Measurements from ENCODE around the gene PCDHGA7. TPM values are rescaled to one million over a fixed set of nuclear protein-coding genes. Genes with fewer than 3 reads are reported as not detected.

Gene PCDHGA7
- total RNA-seq, 1 experiment from 2014 or later: 1.6 TPM

DNA sequence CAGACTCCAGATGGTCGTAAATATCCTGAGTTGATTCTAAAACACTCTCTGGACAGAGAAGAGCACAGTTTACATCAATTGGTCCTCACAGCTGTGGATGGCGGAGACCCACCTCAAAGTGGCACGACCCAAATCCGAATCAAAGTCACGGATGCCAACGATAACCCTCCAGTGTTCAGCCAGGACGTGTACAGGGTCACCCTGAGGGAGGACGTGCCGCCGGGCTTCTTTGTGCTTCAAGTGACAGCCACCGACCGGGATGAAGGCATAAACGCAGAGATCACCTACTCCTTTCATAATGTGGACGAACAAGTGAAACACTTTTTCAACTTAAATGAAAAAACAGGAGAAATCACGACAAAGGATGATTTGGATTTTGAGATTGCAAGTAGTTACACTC is 21.9 kb upstream of the PCDHGA7 start:
- Mint-ChIP-seq H3K9me3 (peaks cover 64% of the 10 kb centered on the region), H3K27ac (no peak overlapping the region), H3K36me3 (peaks cover 68% of the 10 kb centered on the region), H3K4me1 (peaks cover 27% of the 10 kb centered on the region), H3K4me3 (no peak overlapping the region), H3K27me3 (ENCODE audit: low read depth) (peaks cover 18% of the 10 kb centered on the region)
- DNase-seq (ENCODE audit: low spot score) (no peak), ATAC-seq (no peak)
- TF ChIP-seq, protein P1, sequence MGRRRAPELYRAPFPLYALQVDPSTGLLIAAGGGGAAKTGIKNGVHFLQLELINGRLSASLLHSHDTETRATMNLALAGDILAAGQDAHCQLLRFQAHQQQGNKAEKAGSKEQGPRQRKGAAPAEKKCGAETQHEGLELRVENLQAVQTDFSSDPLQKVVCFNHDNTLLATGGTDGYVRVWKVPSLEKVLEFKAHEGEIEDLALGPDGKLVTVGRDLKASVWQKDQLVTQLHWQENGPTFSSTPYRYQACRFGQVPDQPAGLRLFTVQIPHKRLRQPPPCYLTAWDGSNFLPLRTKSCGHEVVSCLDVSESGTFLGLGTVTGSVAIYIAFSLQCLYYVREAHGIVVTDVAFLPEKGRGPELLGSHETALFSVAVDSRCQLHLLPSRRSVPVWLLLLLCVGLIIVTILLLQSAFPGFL (CRISPR knock-in tag; IDR thresholded peaks at IDR 0.05; ENCODE audit: borderline replicate concordance): no peak
- TF ChIP-seq, protein P2, sequence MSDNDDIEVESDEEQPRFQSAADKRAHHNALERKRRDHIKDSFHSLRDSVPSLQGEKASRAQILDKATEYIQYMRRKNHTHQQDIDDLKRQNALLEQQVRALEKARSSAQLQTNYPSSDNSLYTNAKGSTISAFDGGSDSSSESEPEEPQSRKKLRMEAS (CRISPR knock-in tag; IDR thresholded peaks at IDR 0.05): no peak
- TF ChIP-seq, protein P3, sequence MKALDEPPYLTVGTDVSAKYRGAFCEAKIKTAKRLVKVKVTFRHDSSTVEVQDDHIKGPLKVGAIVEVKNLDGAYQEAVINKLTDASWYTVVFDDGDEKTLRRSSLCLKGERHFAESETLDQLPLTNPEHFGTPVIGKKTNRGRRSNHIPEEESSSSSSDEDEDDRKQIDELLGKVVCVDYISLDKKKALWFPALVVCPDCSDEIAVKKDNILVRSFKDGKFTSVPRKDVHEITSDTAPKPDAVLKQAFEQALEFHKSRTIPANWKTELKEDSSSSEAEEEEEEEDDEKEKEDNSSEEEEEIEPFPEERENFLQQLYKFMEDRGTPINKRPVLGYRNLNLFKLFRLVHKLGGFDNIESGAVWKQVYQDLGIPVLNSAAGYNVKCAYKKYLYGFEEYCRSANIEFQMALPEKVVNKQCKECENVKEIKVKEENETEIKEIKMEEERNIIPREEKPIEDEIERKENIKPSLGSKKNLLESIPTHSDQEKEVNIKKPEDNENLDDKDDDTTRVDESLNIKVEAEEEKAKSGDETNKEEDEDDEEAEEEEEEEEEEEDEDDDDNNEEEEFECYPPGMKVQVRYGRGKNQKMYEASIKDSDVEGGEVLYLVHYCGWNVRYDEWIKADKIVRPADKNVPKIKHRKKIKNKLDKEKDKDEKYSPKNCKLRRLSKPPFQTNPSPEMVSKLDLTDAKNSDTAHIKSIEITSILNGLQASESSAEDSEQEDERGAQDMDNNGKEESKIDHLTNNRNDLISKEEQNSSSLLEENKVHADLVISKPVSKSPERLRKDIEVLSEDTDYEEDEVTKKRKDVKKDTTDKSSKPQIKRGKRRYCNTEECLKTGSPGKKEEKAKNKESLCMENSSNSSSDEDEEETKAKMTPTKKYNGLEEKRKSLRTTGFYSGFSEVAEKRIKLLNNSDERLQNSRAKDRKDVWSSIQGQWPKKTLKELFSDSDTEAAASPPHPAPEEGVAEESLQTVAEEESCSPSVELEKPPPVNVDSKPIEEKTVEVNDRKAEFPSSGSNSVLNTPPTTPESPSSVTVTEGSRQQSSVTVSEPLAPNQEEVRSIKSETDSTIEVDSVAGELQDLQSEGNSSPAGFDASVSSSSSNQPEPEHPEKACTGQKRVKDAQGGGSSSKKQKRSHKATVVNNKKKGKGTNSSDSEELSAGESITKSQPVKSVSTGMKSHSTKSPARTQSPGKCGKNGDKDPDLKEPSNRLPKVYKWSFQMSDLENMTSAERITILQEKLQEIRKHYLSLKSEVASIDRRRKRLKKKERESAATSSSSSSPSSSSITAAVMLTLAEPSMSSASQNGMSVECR (CRISPR knock-in tag; IDR thresholded peaks at IDR 0.05; ENCODE audit: borderline replicate concordance): no peak
- TF ChIP-seq SP1 (CRISPR knock-in tag; conservative IDR thresholded peaks at IDR 0.05) (no peak), ELF4 (CRISPR knock-in tag; IDR thresholded peaks at IDR 0.05; ENCODE audit: low read depth) (no peak)
- TF ChIP-seq, protein P4, sequence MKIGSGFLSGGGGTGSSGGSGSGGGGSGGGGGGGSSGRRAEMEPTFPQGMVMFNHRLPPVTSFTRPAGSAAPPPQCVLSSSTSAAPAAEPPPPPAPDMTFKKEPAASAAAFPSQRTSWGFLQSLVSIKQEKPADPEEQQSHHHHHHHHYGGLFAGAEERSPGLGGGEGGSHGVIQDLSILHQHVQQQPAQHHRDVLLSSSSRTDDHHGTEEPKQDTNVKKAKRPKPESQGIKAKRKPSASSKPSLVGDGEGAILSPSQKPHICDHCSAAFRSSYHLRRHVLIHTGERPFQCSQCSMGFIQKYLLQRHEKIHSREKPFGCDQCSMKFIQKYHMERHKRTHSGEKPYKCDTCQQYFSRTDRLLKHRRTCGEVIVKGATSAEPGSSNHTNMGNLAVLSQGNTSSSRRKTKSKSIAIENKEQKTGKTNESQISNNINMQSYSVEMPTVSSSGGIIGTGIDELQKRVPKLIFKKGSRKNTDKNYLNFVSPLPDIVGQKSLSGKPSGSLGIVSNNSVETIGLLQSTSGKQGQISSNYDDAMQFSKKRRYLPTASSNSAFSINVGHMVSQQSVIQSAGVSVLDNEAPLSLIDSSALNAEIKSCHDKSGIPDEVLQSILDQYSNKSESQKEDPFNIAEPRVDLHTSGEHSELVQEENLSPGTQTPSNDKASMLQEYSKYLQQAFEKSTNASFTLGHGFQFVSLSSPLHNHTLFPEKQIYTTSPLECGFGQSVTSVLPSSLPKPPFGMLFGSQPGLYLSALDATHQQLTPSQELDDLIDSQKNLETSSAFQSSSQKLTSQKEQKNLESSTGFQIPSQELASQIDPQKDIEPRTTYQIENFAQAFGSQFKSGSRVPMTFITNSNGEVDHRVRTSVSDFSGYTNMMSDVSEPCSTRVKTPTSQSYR (CRISPR knock-in tag; IDR thresholded peaks at IDR 0.05): no peak
- TF ChIP-seq, protein P5, sequence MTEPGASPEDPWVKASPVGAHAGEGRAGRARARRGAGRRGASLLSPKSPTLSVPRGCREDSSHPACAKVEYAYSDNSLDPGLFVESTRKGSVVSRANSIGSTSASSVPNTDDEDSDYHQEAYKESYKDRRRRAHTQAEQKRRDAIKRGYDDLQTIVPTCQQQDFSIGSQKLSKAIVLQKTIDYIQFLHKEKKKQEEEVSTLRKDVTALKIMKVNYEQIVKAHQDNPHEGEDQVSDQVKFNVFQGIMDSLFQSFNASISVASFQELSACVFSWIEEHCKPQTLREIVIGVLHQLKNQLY (CRISPR knock-in tag; IDR thresholded peaks at IDR 0.05): no peak
- TF ChIP-seq, protein P6, sequence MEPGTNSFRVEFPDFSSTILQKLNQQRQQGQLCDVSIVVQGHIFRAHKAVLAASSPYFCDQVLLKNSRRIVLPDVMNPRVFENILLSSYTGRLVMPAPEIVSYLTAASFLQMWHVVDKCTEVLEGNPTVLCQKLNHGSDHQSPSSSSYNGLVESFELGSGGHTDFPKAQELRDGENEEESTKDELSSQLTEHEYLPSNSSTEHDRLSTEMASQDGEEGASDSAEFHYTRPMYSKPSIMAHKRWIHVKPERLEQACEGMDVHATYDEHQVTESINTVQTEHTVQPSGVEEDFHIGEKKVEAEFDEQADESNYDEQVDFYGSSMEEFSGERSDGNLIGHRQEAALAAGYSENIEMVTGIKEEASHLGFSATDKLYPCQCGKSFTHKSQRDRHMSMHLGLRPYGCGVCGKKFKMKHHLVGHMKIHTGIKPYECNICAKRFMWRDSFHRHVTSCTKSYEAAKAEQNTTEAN (CRISPR knock-in tag; IDR thresholded peaks at IDR 0.05): no peak
- TF ChIP-seq, protein P7, sequence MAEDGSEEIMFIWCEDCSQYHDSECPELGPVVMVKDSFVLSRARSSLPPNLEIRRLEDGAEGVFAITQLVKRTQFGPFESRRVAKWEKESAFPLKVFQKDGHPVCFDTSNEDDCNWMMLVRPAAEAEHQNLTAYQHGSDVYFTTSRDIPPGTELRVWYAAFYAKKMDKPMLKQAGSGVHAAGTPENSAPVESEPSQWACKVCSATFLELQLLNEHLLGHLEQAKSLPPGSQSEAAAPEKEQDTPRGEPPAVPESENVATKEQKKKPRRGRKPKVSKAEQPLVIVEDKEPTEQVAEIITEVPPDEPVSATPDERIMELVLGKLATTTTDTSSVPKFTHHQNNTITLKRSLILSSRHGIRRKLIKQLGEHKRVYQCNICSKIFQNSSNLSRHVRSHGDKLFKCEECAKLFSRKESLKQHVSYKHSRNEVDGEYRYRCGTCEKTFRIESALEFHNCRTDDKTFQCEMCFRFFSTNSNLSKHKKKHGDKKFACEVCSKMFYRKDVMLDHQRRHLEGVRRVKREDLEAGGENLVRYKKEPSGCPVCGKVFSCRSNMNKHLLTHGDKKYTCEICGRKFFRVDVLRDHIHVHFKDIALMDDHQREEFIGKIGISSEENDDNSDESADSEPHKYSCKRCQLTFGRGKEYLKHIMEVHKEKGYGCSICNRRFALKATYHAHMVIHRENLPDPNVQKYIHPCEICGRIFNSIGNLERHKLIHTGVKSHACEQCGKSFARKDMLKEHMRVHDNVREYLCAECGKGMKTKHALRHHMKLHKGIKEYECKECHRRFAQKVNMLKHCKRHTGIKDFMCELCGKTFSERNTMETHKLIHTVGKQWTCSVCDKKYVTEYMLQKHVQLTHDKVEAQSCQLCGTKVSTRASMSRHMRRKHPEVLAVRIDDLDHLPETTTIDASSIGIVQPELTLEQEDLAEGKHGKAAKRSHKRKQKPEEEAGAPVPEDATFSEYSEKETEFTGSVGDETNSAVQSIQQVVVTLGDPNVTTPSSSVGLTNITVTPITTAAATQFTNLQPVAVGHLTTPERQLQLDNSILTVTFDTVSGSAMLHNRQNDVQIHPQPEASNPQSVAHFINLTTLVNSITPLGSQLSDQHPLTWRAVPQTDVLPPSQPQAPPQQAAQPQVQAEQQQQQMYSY (CRISPR knock-in tag; IDR thresholded peaks at IDR 0.05): no peak
- TF ChIP-seq, protein P8, sequence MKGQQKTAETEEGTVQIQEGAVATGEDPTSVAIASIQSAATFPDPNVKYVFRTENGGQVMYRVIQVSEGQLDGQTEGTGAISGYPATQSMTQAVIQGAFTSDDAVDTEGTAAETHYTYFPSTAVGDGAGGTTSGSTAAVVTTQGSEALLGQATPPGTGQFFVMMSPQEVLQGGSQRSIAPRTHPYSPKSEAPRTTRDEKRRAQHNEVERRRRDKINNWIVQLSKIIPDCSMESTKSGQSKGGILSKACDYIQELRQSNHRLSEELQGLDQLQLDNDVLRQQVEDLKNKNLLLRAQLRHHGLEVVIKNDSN (CRISPR knock-in tag; IDR thresholded peaks at IDR 0.05): no peak
- TF ChIP-seq, protein P9, sequence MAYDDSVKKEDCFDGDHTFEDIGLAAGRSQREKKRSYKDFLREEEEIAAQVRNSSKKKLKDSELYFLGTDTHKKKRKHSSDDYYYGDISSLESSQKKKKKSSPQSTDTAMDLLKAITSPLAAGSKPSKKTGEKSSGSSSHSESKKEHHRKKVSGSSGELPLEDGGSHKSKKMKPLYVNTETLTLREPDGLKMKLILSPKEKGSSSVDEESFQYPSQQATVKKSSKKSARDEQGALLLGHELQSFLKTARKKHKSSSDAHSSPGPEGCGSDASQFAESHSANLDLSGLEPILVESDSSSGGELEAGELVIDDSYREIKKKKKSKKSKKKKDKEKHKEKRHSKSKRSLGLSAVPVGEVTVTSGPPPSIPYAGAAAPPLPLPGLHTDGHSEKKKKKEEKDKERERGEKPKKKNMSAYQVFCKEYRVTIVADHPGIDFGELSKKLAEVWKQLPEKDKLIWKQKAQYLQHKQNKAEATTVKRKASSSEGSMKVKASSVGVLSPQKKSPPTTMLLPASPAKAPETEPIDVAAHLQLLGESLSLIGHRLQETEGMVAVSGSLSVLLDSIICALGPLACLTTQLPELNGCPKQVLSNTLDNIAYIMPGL (CRISPR knock-in tag; IDR thresholded peaks at IDR 0.05): no peak
- TF ChIP-seq, protein P10, sequence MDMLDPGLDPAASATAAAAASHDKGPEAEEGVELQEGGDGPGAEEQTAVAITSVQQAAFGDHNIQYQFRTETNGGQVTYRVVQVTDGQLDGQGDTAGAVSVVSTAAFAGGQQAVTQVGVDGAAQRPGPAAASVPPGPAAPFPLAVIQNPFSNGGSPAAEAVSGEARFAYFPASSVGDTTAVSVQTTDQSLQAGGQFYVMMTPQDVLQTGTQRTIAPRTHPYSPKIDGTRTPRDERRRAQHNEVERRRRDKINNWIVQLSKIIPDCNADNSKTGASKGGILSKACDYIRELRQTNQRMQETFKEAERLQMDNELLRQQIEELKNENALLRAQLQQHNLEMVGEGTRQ (CRISPR knock-in tag; IDR thresholded peaks at IDR 0.05): no peak
- ChIA-PET POLR2A (no interaction called here), CTCF (interaction anchor here (0.7 to 1.6 kb wide), 24 partner anchors 9 to 207 kb away, joined by 3 to 16 read pairs (median 5); partner anchors contain the start of genes PCDHB14, PCDHB15, PCDHB16 and PCDHGA1)

Data from WTC11 (cell line).